ENCODE data around the gene GBGT1. TPM values are rescaled to one million over a fixed set of nuclear protein-coding genes. Genes with fewer than 3 reads are reported as not detected.
"Not testable (repeated sequence)": the region's sequence is repeated elsewhere in the genome, so short reads cannot be mapped to it uniquely, and the experiment has no call there.

Gene GBGT1
- total RNA-seq, 1 donor: 4.7 TPM

DNA sequence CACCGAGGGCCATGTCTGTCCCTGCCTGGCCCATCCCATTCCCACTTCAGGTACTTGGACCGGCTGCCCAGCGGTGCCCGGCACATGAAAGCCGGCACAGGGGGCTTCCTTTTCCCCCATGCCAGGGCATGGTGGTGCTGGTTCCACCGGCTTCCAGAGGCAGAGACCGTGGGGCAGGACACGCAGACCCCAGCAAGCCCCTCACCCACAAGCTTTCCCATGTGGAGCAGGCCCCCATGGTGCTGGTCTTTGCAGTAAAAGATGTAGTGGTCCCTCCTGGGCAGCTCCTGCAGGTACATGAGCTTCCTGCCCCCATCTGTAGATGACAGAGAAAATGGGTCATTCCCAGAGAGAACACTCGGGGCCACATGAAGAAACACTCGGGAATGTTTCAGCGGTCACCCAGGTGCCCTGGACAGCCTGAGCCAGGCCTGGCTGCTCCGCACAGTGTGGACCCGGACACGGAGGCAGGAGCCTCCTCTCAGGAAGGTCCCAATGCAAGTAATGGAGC, 43.4 kb upstream of the GBGT1 start:
- no peak for DNase-seq (ENCODE audit: low read depth)
- no peak overlapping the region for H3K4me3 ChIP-seq (ENCODE audit: low read depth, low read length)
- TF ChIP-seq, protein P1, sequence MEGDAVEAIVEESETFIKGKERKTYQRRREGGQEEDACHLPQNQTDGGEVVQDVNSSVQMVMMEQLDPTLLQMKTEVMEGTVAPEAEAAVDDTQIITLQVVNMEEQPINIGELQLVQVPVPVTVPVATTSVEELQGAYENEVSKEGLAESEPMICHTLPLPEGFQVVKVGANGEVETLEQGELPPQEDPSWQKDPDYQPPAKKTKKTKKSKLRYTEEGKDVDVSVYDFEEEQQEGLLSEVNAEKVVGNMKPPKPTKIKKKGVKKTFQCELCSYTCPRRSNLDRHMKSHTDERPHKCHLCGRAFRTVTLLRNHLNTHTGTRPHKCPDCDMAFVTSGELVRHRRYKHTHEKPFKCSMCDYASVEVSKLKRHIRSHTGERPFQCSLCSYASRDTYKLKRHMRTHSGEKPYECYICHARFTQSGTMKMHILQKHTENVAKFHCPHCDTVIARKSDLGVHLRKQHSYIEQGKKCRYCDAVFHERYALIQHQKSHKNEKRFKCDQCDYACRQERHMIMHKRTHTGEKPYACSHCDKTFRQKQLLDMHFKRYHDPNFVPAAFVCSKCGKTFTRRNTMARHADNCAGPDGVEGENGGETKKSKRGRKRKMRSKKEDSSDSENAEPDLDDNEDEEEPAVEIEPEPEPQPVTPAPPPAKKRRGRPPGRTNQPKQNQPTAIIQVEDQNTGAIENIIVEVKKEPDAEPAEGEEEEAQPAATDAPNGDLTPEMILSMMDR (IDR thresholded peaks at IDR 0.05; ENCODE audit: insufficient read depth, low read depth, low read length): no peak

DNA sequence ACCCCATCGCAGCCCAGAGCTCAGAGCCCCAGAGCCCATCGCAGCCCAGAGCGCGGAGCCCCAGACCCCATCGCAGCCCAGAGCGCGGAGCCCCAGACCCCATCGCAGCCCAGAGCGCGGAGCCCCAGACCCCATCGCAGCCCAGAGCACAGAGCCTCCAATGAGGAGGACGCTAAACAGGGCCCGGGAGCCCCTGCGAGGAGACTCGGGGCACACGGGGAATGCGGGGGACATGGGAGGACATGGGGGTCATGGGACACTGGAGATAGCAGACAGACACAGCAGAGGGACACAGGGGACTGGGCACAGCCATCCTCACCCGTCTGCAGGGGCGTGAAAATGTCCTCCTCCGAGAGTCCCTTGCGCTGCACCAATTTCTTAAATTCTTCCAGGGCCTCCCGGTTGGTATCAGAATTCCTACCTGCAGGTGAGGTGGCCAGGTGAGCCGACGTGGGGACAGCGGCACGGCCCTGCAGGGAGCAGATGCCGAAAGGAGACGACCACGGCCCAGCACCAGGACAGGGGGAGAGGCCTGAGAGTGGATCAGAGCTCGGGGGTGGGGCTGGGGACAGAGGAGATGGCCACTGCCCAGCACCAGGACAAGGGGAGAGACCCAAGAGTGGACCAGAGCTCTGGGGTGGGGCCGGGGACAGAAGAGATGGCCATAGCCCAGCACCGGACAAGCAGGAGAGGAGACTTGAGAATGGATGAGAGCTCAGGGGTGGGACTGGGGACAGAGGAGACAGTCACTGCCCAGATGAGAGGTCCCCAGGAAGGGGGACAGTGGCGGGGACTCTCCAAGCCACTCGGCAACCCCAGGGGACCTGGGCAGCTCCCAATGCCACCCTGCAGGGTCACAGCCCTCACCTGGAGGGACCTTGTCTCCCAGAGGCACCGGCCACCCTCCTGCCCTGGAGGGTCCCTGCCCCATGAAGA, 42.5 kb upstream of the GBGT1 start:
- H3K4me3 ChIP-seq (ENCODE audit: low read depth, low read length): no peak overlapping the region
- DNase-seq (ENCODE audit: low read depth): no peak
- TF ChIP-seq, protein P1 (IDR thresholded peaks at IDR 0.05; ENCODE audit: insufficient read depth, low read depth, low read length): no peak

DNA sequence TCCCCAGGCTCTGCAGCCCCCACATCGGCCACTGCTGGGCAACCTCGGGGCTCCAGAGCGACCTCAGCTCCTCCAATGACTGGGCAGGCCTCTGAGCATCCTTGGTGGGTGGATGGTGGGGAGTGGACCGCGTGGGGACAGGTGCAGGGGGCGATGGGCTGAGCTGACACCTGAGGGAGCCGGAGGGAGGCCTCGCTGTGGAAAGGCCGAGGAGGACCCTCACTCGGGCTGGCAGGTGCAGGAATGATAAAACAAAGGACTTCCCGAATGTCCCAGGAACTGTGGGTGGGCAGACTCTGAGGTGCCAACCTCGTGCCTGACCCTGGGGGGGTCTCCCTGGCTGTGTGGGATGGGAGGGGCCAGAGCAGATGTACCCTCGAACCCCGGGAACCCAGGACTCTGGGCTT, 41.8 kb upstream of the GBGT1 start:
- not testable (repeated sequence) for DNase-seq (ENCODE audit: low read depth); H3K4me3 ChIP-seq (ENCODE audit: low read depth, low read length)

DNA sequence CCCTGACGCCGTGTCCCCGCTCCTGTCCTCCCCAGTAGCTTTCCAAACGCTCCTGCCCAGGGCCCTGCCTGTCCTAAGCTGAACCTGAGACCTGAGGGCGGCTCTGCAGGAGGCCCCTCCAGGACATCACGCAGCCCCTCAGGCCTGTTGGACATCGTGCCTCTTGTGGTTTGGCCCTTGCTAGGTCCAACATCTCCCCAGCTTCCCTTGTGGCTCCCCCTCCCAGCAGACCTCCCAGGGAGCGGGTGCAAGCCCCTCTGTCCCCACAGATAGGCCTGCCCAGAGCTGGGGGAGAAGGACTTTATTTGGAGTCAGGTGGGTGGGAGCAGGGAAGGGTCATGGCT, 41.3 kb upstream of the GBGT1 start:
- H3K4me3 ChIP-seq (ENCODE audit: low read depth, low read length): no peak overlapping the region
- no peak for DNase-seq (ENCODE audit: low read depth)
- TF ChIP-seq, protein P1 (IDR thresholded peaks at IDR 0.05; ENCODE audit: insufficient read depth, low read depth, low read length): no peak

DNA sequence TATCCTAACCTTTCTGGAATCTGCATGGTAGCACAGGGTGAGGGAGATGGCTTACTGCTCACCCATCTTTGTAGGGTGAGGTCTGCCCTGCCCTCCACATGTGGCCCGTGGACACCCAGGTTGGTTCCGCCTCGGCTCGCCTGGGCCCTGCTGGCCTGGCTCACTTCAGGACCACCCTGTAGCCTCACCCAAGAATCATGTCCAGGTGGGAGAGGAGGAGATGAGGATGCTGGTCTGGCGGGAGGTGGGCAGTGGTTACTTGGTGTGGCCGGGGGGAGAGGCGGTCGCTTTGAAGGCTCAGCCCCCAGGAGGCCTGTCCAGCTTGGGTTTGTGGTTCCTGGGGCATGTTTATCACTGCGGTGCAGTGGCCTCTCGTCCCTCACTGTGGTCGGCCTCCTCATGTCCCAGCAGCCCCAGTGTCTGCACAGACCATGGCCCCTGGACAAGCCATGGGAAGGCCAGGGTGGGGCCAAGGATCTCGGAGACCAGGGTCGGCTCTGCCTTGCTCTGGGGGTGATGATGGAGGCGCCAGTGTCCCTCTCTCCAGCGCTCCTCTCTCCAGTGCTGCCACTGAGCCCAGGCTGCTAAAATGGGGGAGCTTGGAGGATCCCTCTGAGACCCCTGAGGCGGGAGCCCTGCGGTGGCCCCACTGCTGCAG, 40.8 kb upstream of the GBGT1 start:
- TF ChIP-seq, protein P1 (IDR thresholded peaks at IDR 0.05; ENCODE audit: insufficient read depth, low read depth, low read length): no peak
- H3K4me3 ChIP-seq (ENCODE audit: low read depth, low read length): no peak overlapping the region
- DNase-seq (ENCODE audit: low read depth): no peak

DNA sequence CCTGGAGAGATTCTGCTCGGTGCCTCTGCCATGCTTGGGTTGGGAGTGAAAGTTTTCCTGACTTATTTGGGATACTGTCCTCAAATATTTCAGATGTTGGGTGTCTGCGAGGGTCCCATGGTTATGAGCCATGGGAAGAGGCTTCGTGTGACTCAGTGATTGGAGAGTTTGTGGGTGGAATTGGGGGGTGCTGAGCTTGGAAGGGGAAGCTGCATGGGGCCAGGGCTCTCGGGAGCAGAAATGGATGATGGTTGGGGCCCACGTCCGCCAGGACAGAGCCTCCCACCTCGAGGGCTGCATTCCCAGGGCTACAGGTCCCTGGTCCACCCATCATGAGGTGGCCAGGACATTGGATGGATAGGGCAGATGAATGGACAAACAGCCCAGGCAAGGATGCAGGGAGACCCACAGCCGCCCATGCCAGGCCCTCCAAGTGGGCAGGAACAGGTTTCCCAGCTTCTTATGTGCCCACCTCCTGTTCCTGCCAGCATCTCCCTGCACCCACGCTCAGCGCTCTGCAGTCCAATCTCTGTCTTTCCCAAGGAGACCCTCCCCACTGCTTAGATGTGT, 39.9 kb upstream of the GBGT1 start:
- DNase-seq (ENCODE audit: low read depth): no peak
- H3K4me3 ChIP-seq (ENCODE audit: low read depth, low read length): no peak overlapping the region
- TF ChIP-seq, protein P1 (IDR thresholded peaks at IDR 0.05; ENCODE audit: insufficient read depth, low read depth, low read length): no peak

Data from fibroblast of villous mesenchyme (primary cell).